ENCODE results near the gene PTPRS.

PTPRS gene

GRCh38 chr19:5305163-5305562 lies 35.4 kb downstream of the PTPRS start:
- no peak for DNase-seq

- DNase-seq: no peak
Observed at GRCh38 chr19:5304486-5304885, 36.1 kb downstream of the PTPRS start.

GRCh38 chr19:5303208-5303607 lies 37.4 kb downstream of the PTPRS start:
- no peak for DNase-seq

- no peak for DNase-seq
Observed at GRCh38 chr19:5302396-5302795, 38.2 kb downstream of the PTPRS start.

- DNase-seq: no peak
Observed at GRCh38 chr19:5299137-5299536, 41.5 kb downstream of the PTPRS start.

GRCh38 chr19:5298471-5298901 lies 42.1 kb downstream of the PTPRS start:
- no peak for DNase-seq

- no peak for DNase-seq
Observed at GRCh38 chr19:5297272-5297669, 43.3 kb downstream of the PTPRS start.

GRCh38 chr19:5296457-5297271 lies 43.9 kb downstream of the PTPRS start:
- no peak for DNase-seq

- DNase-seq: no peak
Observed at GRCh38 chr19:5296021-5296420, 44.6 kb downstream of the PTPRS start.

- DNase-seq: no peak
Observed at GRCh38 chr19:5294403-5295160, 46.0 kb downstream of the PTPRS start.

GRCh38 chr19:5293612-5294378 lies 46.8 kb downstream of the PTPRS start:
- DNase-seq: no peak

- DNase-seq: peak; percentile 90
Observed at GRCh38 chr19:5292822-5293611, 47.6 kb downstream of the PTPRS start.

- no peak for DNase-seq
Observed at GRCh38 chr19:5292453-5292821, 48.2 kb downstream of the PTPRS start.

- DNase-seq: no peak
Observed at GRCh38 chr19:5291588-5292193, 48.9 kb downstream of the PTPRS start.

Data from OCI-M1 (cell line).